ENCODE results near the gene GGTA1.
"Not testable (repeated sequence)": the region's sequence is repeated elsewhere in the genome, so short reads cannot be mapped to it uniquely, and the experiment has no call there.

GGTA1 gene

GRCh38 chr9:121498487-121499176, 1.0 kb downstream of the GGTA1 start:
- DNase-seq, result no peak

DNA sequence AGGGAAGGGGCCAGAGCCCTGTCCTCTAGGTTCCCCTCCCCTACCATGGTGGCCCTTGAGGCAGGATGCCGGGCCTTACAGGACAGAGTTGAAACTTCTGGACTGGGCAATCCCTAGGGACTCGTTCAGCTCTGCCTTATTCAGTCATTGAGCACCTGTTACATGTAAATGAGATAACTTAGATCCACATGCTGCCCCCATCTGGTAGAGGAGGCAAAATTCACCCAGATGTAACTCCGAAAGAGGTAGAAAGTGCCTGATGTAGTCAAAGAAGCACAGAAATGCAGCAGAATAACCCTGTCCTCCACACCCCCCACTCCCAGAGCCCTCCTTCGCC, 1.5 kb downstream of the GGTA1 start:
- no peak for DNase-seq

GRCh38 chr9:121495976-121496375, 3.7 kb downstream of the GGTA1 start:
- no peak for DNase-seq

GRCh38 chr9:121494192-121494591, 5.5 kb downstream of the GGTA1 start:
- no peak for DNase-seq

- no peak for DNase-seq
Observed at GRCh38 chr9:121491111-121491510, 8.5 kb downstream of the GGTA1 start.

DNA sequence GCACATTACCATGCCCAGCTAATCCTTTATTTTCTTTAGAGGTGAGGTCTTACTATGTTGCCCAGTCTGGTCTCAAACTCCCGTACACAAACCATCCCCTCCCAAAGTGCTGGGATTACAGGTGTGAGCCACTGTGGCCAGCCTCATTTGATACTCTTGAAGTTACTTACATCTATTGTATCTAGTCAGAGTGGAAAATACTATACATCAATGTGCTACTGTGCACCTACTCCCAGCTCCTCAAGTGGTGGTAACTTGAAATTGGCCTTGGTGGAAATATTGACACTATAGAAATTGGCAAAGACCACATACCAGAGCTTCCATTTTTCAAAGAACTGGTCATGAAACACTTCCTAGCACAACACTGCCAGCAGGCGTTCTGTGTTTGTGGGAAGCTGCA, 10.3 kb downstream of the GGTA1 start:
- no peak for DNase-seq

GRCh38 chr9:121486043-121486442, 13.6 kb downstream of the GGTA1 start:
- DNase-seq, result no peak

DNA sequence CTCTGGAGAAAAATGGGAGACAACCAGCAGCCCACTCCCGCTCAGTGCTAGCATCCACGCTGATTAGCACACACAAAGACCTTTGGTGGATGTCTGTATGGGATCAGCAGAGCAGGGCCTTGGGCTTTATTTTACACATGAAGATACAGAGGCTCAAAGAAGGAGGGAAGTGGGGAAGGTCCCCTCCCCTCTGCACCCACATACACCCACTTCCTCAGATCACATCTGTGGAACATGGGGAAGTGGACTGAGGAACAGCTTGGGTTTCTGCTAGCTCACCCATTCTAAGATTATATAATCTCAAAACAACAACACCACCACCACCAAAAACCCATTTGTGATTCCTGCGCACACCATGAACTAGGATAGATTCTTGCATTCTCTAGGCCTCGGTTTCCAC, 14.0 kb downstream of the GGTA1 start:
- no peak for DNase-seq

DNA sequence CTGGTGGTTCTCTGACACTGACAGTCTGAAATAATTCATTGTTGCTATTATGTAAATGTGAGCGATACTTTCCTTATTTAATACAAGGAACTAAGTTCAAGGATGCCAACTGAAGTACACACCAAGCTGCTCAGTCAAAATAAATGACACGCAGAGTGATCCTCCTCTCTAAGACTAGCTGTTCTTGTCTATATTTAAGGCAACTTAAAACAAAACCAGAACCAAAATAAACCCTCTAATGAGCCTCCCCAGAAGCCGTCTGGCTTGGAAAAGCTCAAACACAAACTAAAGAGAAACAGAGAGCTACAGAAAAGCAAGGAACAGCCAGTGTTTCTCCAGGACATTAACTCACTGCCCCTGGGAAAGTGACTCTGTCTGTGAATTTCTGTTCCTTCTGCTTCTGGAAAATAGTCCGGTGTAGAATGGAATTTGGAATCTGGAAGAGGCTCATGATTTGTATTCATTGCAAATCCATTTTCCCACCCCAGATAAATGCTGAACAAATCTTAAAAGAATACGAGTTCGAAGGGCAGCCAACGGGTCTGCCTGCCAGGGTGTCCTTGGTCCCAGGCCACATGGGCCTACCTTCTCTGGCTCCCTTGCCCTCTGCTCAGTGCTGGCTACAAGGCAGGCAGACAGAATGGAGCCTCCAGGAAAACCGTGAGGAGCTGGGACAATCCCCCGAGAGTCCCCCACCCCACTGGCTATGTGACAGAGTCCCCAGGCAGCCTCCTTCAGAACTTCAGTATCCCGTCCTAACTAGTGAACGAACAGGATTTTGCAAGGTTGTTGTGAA, 14.8 kb downstream of the GGTA1 start:
- no peak for DNase-seq

- no peak for DNase-seq
Observed at GRCh38 chr9:121483473-121484031, 16.1 kb downstream of the GGTA1 start.

GRCh38 chr9:121483049-121483448, 16.6 kb downstream of the GGTA1 start:
- DNase-seq, result no peak

- DNase-seq, result no peak
Observed at GRCh38 chr9:121478816-121479676, 20.6 kb downstream of the GGTA1 start.

DNA sequence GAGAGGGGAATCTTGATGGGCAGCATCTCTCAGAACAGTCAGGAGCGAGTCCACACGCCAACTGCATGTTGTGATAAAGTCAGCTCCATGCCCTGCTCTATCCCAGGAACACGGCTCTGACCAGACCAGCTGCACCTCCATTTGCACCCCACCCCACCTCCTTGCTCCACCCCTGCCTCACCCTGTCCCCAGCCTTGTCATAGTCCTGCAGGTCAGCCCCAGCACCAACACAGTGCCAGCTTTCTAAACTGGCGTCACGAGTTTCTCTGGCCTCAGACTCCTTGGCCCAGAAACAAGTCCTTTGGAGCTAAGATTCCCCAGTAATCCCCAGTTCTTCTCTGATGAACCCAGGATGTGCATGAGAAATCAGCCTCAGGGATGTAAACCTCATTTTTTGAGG, 23.5 kb downstream of the GGTA1 start:
- DNase-seq, result no peak

DNA sequence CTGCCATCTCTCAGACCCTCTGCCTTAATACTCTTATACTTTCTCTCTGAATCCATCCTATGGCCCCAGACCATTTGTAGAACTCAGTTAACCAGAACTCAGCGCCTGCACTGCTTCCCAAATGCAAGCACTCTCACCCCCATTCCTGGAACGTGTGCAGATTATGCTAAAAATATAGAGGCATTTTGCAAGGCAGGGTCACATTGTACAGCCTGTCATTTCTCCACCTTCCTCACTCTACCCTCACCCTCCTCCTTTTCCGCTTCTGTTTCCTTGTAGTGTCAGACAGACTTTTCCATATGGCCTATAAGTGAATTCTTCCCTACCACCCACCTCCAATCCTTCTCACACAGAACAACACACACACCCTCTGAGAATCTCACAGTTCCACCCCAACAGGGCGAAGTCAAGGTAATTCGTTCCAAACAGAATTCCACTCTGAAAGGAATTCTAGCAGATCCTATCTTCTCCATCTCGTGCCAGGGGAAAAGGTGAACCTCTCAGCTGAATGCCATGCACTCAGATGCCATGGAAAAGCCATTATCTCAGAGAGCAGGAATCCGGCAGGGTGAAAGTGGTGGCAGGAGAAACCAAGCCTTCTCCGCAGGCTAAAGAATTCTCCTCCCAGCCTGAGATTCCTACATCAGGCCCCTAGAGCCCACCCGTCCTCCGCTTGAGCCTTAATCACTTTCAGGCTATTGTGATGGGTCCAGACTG, 25.3 kb downstream of the GGTA1 start:
- no peak for DNase-seq

GRCh38 chr9:121473229-121473628, 26.4 kb downstream of the GGTA1 start:
- no peak for DNase-seq

DNA sequence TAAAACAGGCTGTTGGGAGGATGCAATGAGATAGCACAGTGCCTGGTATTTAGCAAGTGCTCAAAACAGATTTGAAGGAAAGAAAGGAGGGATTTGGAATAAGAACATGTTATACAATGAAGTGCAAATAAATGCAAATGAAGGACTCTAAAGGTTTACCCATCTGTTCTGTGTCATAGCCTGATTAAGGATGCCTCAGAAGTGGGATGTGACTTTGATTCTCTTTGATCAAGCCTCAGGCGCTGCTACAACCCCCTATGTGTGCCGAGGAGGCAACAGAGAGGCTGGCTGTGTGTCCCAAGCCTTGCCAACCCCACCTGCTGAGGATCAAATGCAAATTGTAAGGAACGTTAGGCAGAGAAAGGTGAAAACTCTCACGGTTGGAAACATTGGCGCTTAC, 27.2 kb downstream of the GGTA1 start:
- DNase-seq, result no peak

GRCh38 chr9:121466142-121466541, 33.5 kb downstream of the GGTA1 start:
- DNase-seq, result no peak

- no peak for DNase-seq
Observed at GRCh38 chr9:121464968-121465367, 34.7 kb downstream of the GGTA1 start.

GRCh38 chr9:121463026-121463807, 36.4 kb downstream of the GGTA1 start:
- DNase-seq, result no peak

GRCh38 chr9:121459513-121459912, 40.1 kb downstream of the GGTA1 start:
- no peak for DNase-seq

DNA sequence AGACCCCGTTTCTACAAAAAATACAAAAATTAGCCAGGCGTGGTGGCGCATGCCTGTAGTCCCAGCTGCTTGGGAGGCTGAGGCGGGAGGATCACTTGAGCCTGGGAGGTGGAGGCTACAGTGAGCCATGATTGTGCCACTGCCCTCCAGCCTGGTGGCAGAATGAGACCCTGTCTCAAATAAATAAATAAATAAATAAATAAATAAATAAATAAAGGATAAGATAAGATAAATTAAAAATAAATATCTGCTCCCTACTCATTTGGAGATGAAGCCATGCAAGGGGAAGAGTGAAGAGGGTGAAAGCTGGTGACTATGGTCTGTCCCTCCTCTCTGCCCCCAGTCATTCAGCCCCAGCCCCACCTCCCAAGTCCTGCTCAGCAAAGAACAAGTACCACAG, 41.2 kb downstream of the GGTA1 start:
- DNase-seq, result not testable (repeated sequence)

Measured in activated CD4-positive, CD25-positive, alpha-beta regulatory T cell (primary cell).